ENCODE results near the gene NDUFS6.
"Not testable (repeated sequence)": the region's sequence is repeated elsewhere in the genome, so short reads cannot be mapped to it uniquely, and the experiment has no call there.

Gene NDUFS6

GRCh38 chr5:1836176-1836890 lies 35.1 kb downstream of the NDUFS6 start:
- DNase-seq, result no peak

- DNase-seq, result no peak
Observed at GRCh38 chr5:1836891-1837880, 36.0 kb downstream of the NDUFS6 start.

GRCh38 chr5:1838013-1838412 lies 36.8 kb downstream of the NDUFS6 start:
- no peak for DNase-seq

DNA sequence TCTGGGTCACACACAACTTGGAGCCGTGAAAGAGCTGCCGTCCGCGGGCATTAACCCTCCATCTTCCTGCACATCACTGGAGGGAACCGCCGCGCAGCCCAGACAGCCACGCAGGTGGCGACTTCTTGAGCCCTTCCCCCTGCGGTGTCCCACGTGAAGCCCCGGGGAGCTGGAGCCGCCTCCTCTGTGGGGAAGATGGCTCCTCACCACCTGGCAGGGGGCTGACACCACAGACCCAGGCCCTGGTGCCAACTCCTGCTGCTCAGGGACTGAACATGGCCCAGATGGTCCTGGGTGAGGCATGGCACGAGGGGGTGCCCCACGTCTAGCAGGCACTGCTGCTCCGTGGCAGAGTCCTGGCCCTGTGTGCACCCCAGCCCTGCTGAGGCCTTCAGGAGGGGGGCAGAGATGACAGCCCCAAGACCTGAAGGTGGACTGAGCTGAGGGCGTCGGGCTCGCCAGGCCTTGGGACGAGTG lies 38.9 kb downstream of the NDUFS6 start:
- DNase-seq, result no peak

GRCh38 chr5:1840741-1841521 lies 39.7 kb downstream of the NDUFS6 start:
- no peak for DNase-seq

DNA sequence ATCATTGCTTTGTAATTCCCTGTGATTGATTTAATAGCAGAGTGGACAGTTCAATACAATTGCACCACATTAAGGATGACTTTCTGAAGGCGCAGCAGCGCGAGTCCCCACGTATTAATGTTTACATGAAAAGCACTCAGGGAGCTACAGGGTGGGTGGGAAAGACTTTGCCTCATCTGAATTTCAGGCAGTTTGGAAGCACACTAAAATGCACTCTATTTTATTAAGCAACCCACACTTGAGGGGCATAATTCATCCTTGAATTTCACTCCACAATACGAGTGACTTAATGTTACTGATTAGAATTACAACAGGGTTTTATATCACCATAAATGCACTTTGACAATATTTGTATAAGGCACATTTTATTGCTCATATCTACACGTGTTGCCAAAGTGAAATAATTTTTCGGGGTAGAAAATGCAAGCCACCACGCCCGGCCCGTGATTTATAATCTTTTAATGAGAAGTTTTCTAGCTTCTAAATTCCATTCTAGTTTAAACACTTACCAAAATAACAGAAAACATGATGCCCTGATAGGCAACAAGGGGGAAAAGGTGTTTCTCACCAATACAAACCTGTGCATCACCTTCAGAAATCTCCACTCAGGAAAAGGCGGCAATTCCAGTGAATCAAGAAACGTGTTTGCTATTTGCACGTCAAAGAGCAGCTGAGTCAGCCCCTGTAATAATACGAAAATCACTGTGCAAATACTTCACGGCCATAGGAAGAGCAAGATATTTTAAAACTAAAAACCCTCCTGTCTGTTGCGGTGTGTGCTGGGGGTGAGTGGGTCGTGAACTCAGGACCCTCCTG lies 41.0 kb downstream of the NDUFS6 start:
- DNase-seq, result no peak

- not testable (repeated sequence) for DNase-seq
Observed at GRCh38 chr5:1843761-1844160, 42.6 kb downstream of the NDUFS6 start.

GRCh38 chr5:1844708-1845436 lies 43.7 kb downstream of the NDUFS6 start:
- DNase-seq, result no peak

GRCh38 chr5:1845696-1846095 lies 44.5 kb downstream of the NDUFS6 start:
- DNase-seq, result no peak

GRCh38 chr5:1846583-1846982 lies 45.4 kb downstream of the NDUFS6 start:
- no peak for DNase-seq

- no peak for DNase-seq
Observed at GRCh38 chr5:1847056-1847455, 45.8 kb downstream of the NDUFS6 start.

DNA sequence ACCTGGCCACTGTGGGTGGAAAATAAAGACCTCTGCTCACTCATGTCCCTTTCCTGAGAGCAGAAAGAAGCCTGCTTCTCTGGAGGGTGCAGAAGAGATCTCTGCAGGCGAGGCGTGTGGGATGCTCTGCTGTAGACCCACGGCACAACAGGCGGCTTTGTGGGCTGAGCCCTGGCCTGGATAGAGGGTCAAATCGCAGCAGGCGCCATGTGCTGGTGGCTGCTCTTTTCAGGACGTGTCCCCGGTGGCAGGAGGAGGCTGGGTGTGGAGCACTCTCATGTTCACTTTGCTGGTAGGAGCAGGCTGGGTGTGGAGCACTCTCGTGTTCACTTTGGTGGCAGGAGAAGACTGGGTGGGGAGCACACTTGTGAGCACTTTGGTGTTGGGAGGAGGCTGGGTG lies 46.4 kb downstream of the NDUFS6 start:
- no peak for DNase-seq

GRCh38 chr5:1850324-1851154 lies 49.3 kb downstream of the NDUFS6 start:
- DNase-seq, result no peak

DNA sequence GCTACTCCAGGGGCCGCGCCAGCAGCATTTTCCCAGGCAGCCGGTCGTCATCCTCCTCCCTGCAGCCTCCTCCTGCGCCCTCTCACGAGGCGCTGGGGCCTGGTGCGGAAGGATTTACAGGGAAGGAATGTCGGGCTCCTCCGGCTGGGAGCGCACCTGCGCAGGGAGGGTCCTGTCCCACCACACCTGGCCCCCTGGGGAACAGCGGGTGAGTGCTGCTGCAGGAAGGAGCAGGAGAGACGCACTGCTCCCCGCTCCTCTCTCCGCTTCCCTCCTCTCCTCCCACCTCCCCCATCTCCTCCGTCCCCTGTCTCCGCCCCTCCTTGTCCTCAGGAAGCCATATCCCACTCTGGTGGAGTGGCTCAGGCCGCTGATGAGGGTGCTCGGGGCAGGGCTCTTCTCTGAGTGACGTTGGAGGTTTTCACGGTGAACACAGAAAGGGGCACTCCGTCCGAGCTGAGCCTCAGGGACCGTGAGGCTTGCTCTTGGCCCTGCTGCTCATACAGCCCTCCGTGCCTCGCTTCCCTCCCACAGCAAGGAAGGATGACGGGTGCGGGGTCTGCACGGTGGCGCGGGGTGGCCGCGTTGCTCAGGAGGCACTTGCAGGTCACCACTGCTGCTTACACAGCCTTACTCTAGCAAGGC lies 50.2 kb downstream of the NDUFS6 start:
- DNase-seq, result no peak

DNA sequence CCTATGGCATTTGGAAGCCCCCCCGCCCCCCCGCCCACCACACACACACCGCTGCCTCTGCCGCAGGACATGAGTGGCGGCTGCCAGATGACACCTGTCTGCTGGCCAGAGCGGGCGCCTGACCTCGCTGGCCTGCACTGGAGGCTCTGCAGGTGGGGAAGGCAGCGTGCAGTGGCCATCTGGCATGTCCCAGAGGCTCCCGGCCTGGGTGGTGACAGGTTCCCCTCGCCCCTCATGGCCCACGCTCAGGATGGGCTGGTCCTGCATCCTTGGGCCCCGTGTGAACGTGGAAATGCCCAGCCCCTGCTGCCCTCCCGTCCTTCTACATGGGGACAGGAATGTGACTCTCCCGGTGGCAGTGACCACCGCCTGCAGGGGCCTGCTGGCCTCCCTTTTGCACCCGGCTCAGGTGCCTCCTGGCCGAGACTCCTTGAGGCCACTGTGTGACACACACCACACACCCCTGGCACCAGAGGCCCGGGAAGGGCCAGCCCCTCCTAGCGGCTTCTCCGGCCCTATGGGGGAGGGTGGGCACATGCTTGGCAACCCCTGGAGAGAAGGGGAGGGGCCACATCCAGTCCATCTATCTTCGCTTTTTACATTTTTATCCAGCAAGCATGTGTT lies 51.2 kb downstream of the NDUFS6 start:
- DNase-seq, result no peak

DNA sequence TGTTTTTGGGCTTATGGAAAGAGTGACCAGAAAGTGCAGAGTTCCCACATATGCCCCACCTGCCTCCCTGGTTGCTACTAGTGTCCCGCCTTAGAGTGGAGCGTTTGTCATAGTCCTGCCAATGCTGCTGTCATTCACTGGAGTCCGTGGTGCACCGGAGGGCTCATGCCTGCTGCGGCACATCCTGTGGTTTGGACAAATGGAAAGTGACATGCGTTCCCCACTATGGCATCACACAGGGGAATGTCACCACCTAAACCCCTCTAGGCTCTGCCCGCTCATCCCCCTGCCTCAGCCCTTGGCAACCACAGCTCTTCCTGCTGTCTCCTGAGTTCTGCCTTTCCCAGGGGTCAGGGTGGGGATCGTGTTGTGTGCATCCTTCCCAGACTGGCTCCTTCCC lies 52.3 kb downstream of the NDUFS6 start:
- DNase-seq, result no peak

DNA sequence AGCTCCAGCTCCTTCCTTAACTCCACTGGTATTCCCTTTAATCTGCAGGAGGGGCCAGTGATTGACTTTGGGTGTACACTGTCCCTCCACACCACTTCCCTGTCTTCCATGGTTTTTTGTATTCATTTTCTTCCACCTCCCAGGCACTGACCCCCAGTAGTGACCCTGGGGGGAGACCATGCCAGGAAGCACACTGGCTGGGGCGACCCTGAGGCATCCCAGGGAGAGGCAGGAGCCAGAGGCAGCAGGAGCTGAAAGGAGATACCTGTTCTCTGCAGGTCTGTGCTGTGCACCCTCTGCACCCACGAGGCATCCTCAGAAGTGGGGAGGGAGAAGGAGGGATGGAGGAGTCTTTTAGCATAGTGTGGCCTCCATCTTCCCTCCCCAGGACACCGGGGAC lies 53.9 kb downstream of the NDUFS6 start:
- DNase-seq, result no peak

GRCh38 chr5:1855596-1855995 lies 54.4 kb downstream of the NDUFS6 start:
- DNase-seq, result no peak

DNA sequence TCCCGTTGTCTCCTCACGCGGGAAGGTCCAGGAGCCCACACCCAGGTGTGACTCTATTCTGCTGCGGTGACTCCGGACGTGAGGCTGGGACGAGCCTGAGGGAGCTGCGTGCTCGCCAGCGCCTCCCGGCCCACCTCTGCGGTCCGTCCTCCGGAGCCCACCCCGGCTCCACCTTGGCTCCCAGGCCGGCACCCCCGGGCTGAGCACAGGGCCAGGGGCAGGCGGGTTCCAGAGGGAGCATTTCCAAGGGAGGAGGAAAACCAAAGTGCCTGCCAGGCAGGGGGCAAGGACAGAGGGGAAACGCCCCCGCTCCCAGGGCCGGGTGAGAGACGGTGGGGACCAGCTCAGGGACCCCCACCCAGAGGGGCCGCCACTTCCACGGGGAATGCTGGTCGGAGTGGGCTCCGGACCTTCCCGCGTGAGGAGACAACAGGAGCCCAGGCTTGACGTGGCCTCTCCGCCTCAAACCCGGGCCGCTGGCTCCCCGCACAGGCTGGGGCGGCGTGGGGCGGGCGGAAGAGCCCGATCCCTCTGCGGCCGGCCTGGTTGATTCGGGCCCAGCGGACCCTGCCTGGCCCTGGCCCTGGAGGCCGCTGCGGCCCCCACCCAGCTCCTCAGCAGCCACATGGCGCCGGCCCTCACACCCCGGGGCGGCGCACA lies 55.5 kb downstream of the NDUFS6 start:
- no peak for DNase-seq

Measured in NCI-H1436 treated with DMSO at 0.1 percent for 48 hours (cell line).